Smooth muscle cell of the pulmonary artery (primary cell): Measurements from ENCODE around the gene ICAM3. TPM values are rescaled to one million over a fixed set of nuclear protein-coding genes. Genes with fewer than 3 reads are reported as not detected.

Source experiments
- total RNA-seq: library from RNA; depleted of rRNA; stranded (reverse); fragments of >200 nt; gene quantifications from 2 replicates; pipeline ENCODE4 v1.2.3, GENCODE V29; 2014

Gene ICAM3
- total RNA-seq: 6.7 and 8.3 TPM in 2 replicates

GRCh38 chr19:10339380-10339960 is at the start of gene ICAM3:
Gene ICAM3 (minus strand): TSS chr19:10339624. CDS start chr19:10339614, 10 bp downstream.

GRCh38 chr19:10380313-10381102 is 41.1 kb upstream of the ICAM3 start, which contains the start of gene TYK2:
Gene TYK2 (minus strand): TSS chr19:10380572. CDS start chr19:10378406, 2,166 bp downstream.

GRCh38 chr19:10332965-10333757 is 6.3 kb downstream of the ICAM3 start, which contains the start of gene RAVER1:
Gene RAVER1 (minus strand): TSS chr19:10333529. CDS start chr19:10333507, 22 bp downstream.

GRCh38 chr19:10315335-10316214 is 23.8 kb downstream of the ICAM3 start, which contains the start of gene FDX2:
Gene FDX2 (minus strand): TSS chr19:10316015. CDS start chr19:10315996, 19 bp downstream.

GRCh38 chr19:10309423-10309822 is 30.0 kb downstream of the ICAM3 start, which contains the start of gene ZGLP1:
Gene ZGLP1 (minus strand): TSS chr19:10309815.

GRCh38 chr19:10289836-10290356 is 49.5 kb downstream of the ICAM3 start, which contains the start of gene ICAM5:
Gene ICAM5 (plus strand): TSS chr19:10289952. CDS start chr19:10290044, 92 bp downstream.

GRCh38 chr19:10286803-10287737 is 52.4 kb downstream of the ICAM3 start, which contains the start of gene ICAM4:
Gene ICAM4 (plus strand): TSS chr19:10286955. CDS start chr19:10287013, 58 bp downstream.

Other genes starting within 250 kb of the ICAM3 start
- 0.46 and 0.73 TPM in 2 replicates for gene ANGPTL6, start 236.9 kb downstream of the ICAM3 start, total RNA-seq
- gene PPAN, start 233.3 kb downstream of the ICAM3 start, total RNA-seq: 34.7 and 50.3 TPM in 2 replicates
- 5.9 and 10.1 TPM in 2 replicates for gene P2RY11, start 227.9 kb downstream of the ICAM3 start, total RNA-seq
- gene EIF3G, start 219.7 kb downstream of the ICAM3 start, total RNA-seq: 202 and 222 TPM in 2 replicates
- 26.7 and 30.3 TPM in 2 replicates for gene DNMT1, start 144.7 kb downstream of the ICAM3 start, total RNA-seq
- gene S1PR2, start 108.3 kb downstream of the ICAM3 start, total RNA-seq: 11.9 and 14.6 TPM in 2 replicates
- gene MRPL4, start 87.4 kb downstream of the ICAM3 start, total RNA-seq: 18.1 and 25.0 TPM in 2 replicates
- gene ICAM1, start 68.5 kb downstream of the ICAM3 start, total RNA-seq: 5.9 and 19.6 TPM in 2 replicates
- gene ICAM4, start 52.7 kb downstream of the ICAM3 start, total RNA-seq: 0.10 and 0.52 TPM in 2 replicates
- 2.3 and 2.5 TPM in 2 replicates for gene ICAM5, start 49.7 kb downstream of the ICAM3 start, total RNA-seq
- gene ZGLP1, start 29.8 kb downstream of the ICAM3 start, total RNA-seq: 0.46 and 0.59 TPM in 2 replicates
- 12.5 and 19.6 TPM in 2 replicates for gene FDX2, start 23.6 kb downstream of the ICAM3 start, total RNA-seq
- 17.3 and 27.0 TPM in 2 replicates for gene RAVER1, start 6.1 kb downstream of the ICAM3 start, total RNA-seq
- gene TYK2, start 40.9 kb upstream of the ICAM3 start, total RNA-seq: 82.5 and 86.6 TPM in 2 replicates
- 119 and 153 TPM in 2 replicates for gene CDC37, start 63.9 kb upstream of the ICAM3 start, total RNA-seq
- 9.7 and 10.0 TPM in 2 replicates for gene PDE4A, start 80.9 kb upstream of the ICAM3 start, total RNA-seq
- 79.0 and 82.3 TPM in 2 replicates for gene KEAP1, start 163.7 kb upstream of the ICAM3 start, total RNA-seq
- gene S1PR5, start 177.8 kb upstream of the ICAM3 start, total RNA-seq: 1.7 and 4.8 TPM in 2 replicates
- 9.9 and 14.3 TPM in 2 replicates for gene ATG4D, start 204.3 kb upstream of the ICAM3 start, total RNA-seq
- 8.0 and 10.7 TPM in 2 replicates for gene KRI1, start 226.4 kb upstream of the ICAM3 start, total RNA-seq
- gene CDKN2D, start 229.4 kb upstream of the ICAM3 start, total RNA-seq: 9.8 and 11.6 TPM in 2 replicates
- gene AP1M2, start 247.7 kb upstream of the ICAM3 start, total RNA-seq: 0.13 TPM in 1 of 2 replicates, not detected in the other